Gastroesophageal sphincter (tissue), 3 donors: ENCODE results near the gene FCER2.

Source experiments
- CTCF ChIP-seq, 4 experiments: fragments of 200-600 bp in 2 of 4; fragments of 450-650 bp in 2 of 4; sonication (generic) in 1 of 4; IDR thresholded peaks; one replicate each; pipeline ENCODE4 v1.5.1; 2017 to 2019; ENCODE audit warnings: antibody characterized with exemption in 4 of 4, mild to moderate bottlenecking in 2 of 4, moderate library complexity in 2 of 4
- EP300 ChIP-seq: sonication (generic); formaldehyde crosslinking; IDR thresholded peaks from one replicate; pipeline ENCODE4 v1.6.1; 2017; ENCODE audit warnings: antibody characterized with exemption, mild to moderate bottlenecking
- POLR2A ChIP-seq, 2 donors: fragments of 450-650 bp; IDR thresholded peaks; one replicate each; pipeline ENCODE4 v1.6.1; 2017; ENCODE audit warnings: antibody characterized with exemption in 2 of 2, mild to moderate bottlenecking in 2 of 2, moderate library complexity in 1 of 2
- POLR2AphosphoS5 ChIP-seq: sonication (generic); formaldehyde crosslinking; IDR thresholded peaks from one replicate; pipeline ENCODE4 v1.6.1; 2017; ENCODE audit warnings: antibody characterized with exemption

DNA sequence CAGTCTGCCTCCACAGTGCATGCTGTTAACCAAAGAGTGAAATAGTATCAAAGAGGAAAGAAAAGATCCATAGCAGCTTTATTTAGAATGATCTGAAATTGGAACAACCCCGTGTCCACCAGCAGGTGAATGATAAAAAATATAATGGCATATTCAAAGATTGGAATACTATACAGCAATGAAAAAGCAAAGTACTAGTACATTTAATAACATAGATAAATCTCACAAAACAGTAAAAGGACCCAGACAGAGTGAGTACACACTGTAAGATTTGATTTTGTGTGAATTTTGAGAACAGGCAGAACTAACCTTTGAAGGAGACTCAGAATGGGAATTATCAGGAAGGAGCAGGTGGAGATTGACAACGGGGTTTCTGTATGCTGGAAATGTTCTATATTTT, 46.2 kb upstream of the FCER2 start:
- TF ChIP-seq POLR2AphosphoS5 (no peak), CTCF (IDR thresholded peaks at IDR 0.05) (no peak), EP300 (no peak), POLR2A (IDR thresholded peaks at IDR 0.05) (no peak)
